OCI-LY3 (cell line): Measurements from ENCODE around the gene PRKCE.
"Not testable (repeated sequence)": the region's sequence is repeated elsewhere in the genome, so short reads cannot be mapped to it uniquely, and the experiment has no call there.

Experiments
- H2AFZ ChIP-seq: fragments of 200-600, 300-600 bp; shearing (Covaris generic); 2 replicates; pipeline ENCODE4 v1.6.0; 2014; ENCODE audit warnings: antibody characterized with exemption, low read depth, low read length
- H3K27ac ChIP-seq: fragments of 200-600, 300-600 bp; sonication (generic); 2 replicates; pipeline ENCODE4 v1.5.1; 2014; ENCODE audit warnings: mild to moderate bottlenecking, low read length, moderate library complexity, mixed read lengths
- H3K27me3 ChIP-seq: fragments of 200-600, 300-600 bp; sonication (generic); 2 replicates; pipeline ENCODE4 v1.6.1; 2014; ENCODE audit warnings: low read depth, low read length, mixed read lengths
- H3K36me3 ChIP-seq: fragments of 200-600, 300-600 bp; sonication (generic); replicated peaks from 2 replicates; pipeline ENCODE3; 2014; ENCODE audit warnings: low read depth, low read length, mixed read lengths
- H3K4me1 ChIP-seq: fragments of 300-600, 200-600 bp; sonication (generic); 2 replicates; pipeline ENCODE4 v1.6.1; 2014; ENCODE audit warnings: low read length, mixed read lengths
- H3K4me2 ChIP-seq: fragments of 200-600, 300-600 bp; sonication (generic); 2 replicates; pipeline ENCODE4 v1.6.1; 2014; ENCODE audit warnings: low read length, mixed read lengths
- H3K4me3 ChIP-seq: fragments of 300-600, 200-600 bp; sonication (generic); 2 replicates; pipeline ENCODE4 v1.5.1; 2014; ENCODE audit warnings: antibody characterized with exemption, mild to moderate bottlenecking, low read length, moderate library complexity
- H3K79me2 ChIP-seq: fragments of 300-600, 200-600 bp; shearing (Covaris generic); 2 replicates; pipeline ENCODE4 v1.6.1; 2014; ENCODE audit warnings: mild to moderate bottlenecking, low read length, mixed read lengths
- H3K9ac ChIP-seq: fragments of 300-600, 200-600 bp; shearing (Covaris generic); 2 replicates; pipeline ENCODE4 v1.6.0; 2014; ENCODE audit warnings: mild to moderate bottlenecking, low read length, moderate library complexity
- H3K9me3 ChIP-seq: fragments of 200-600, 300-600 bp; shearing (Covaris generic); 2 replicates; pipeline ENCODE4 v1.6.1; 2014; ENCODE audit warnings: low read length, mixed read lengths; ENCODE audit not compliant: insufficient read depth
- H4K20me1 ChIP-seq: fragments of 200-600, 300-600 bp; sonication (generic); 2 replicates; pipeline ENCODE4 v1.6.1; 2016; ENCODE audit warnings: low read length, mixed read lengths; ENCODE audit not compliant: insufficient read depth
- EZH2phosphoT487 ChIP-seq: fragments of 200-600 bp; shearing (Covaris generic); IDR thresholded peaks from 2 replicates; pipeline ENCODE4 v1.6.1; 2018; ENCODE audit warnings: antibody characterized with exemption, mixed run types, low read depth
- TF ChIP-seq, protein P1 (sequence below): fragments of 200-600, 300-600 bp; sonication (generic); IDR thresholded peaks from 2 replicates; pipeline ENCODE4 v1.5.1; 2014; ENCODE audit warnings: antibody characterized with exemption, low read length, low read depth

PRKCE gene

DNA sequence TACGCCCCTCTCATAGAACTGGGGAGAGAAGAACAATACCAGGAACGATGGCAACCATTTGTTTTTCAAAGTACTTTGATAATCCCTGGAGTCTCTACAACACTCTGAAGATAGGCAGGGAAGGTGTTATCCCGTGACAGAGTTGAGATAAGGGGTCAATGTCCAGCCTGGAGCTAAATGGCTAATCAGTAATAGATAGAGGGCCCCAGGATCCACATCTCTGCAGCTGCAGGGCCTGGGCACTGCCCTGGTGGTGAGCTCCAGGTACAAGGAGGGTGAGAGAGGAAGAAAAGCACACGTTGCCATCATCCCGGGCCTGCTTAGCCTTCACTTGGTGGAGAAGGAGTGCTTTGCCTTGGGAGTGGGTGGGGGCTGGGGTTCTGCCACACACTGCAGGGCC, 260.6 kb downstream of the PRKCE start:
- Histone ChIP-seq H3K4me1 (peaks cover 26% of the 10 kb centered on the region), H4K20me1 (no peaks in the 10 kb centered on the region)
- no peak for TF ChIP-seq EZH2phosphoT487
- TF ChIP-seq, protein P1, sequence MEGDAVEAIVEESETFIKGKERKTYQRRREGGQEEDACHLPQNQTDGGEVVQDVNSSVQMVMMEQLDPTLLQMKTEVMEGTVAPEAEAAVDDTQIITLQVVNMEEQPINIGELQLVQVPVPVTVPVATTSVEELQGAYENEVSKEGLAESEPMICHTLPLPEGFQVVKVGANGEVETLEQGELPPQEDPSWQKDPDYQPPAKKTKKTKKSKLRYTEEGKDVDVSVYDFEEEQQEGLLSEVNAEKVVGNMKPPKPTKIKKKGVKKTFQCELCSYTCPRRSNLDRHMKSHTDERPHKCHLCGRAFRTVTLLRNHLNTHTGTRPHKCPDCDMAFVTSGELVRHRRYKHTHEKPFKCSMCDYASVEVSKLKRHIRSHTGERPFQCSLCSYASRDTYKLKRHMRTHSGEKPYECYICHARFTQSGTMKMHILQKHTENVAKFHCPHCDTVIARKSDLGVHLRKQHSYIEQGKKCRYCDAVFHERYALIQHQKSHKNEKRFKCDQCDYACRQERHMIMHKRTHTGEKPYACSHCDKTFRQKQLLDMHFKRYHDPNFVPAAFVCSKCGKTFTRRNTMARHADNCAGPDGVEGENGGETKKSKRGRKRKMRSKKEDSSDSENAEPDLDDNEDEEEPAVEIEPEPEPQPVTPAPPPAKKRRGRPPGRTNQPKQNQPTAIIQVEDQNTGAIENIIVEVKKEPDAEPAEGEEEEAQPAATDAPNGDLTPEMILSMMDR = no peak

DNA sequence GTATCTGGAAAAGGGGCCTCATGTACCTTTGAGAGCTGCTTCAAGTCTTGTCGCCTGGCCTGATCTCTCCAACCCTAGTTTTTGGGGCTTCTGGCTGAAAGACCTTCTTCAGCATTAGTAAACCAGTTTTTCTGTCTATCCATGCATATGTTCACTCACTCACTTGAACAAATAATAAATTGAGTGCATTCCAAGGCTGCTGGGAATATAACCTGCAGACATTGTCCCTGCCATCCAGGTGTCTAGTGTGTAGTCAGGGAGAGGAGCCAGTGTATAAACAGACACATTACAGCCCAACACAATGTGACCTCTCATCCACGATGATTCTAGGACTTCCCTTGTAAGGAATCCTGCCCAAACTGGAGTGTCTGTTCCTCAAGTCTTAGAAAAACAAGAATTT, 262.1 kb downstream of the PRKCE start:
- Histone ChIP-seq H3K79me2 (no peaks in the 10 kb centered on the region), H3K9ac (no peak overlapping the region), H4K20me1 (no peaks in the 10 kb centered on the region), H3K27me3 (no peaks in the 10 kb centered on the region), H3K36me3 (no peaks in the 10 kb centered on the region), H2AFZ (no peak overlapping the region), H3K9me3 (no peaks in the 10 kb centered on the region), H3K4me1 (peaks cover 26% of the 10 kb centered on the region), H3K4me2 (no peak overlapping the region), H3K27ac (no peak overlapping the region), H3K4me3 (no peak overlapping the region)
- TF ChIP-seq EZH2phosphoT487 = no peak
- TF ChIP-seq, protein P1 = no peak

More for the DNA sequence above, 260.6 kb downstream of the PRKCE start:
- Histone ChIP-seq H3K27me3 (no peaks in the 10 kb centered on the region), H3K4me2 (no peak overlapping the region), H3K36me3 (no peaks in the 10 kb centered on the region), H3K9me3 (no peaks in the 10 kb centered on the region), H3K9ac (no peak overlapping the region), H2AFZ (no peak overlapping the region), H3K27ac (no peak overlapping the region), H3K4me3 (no peak overlapping the region), H3K79me2 (no peaks in the 10 kb centered on the region)

DNA sequence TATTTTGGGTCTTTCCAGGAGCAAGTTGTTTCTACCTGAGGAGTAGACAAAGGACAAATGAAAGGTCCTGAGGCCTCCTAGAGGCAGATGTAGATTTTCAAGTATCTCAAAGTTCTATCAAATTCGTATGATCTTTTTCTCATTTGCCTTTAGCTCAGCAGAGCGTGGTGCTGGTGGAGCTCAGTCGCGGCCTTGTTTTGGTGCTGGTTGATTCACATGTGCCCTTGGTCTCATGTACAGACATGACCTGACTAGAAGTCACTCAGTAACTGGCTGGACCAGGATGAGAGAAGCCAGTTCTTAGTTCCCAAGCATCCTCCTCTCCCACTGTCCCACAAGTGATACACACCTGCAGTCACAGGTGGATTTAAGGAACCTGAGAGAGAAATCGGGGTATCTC, 264.0 kb downstream of the PRKCE start:
- peaks cover 15% of the 10 kb centered on the region for H3K4me1 ChIP-seq
- no peak overlapping the region for H3K27ac ChIP-seq
- H3K27me3 ChIP-seq = no peaks in the 10 kb centered on the region
- H3K4me3 ChIP-seq = no peak overlapping the region
- no peak overlapping the region for H3K9ac ChIP-seq
- no peak overlapping the region for H3K4me2 ChIP-seq
- no peak for TF ChIP-seq EZH2phosphoT487
- TF ChIP-seq, protein P1 = peak; percentile 21; the same call in 1 of the 2 replicates
- no peak overlapping the region for H2AFZ ChIP-seq
- no peaks in the 10 kb centered on the region for H3K79me2 ChIP-seq
- H4K20me1 ChIP-seq = no peaks in the 10 kb centered on the region
- no peaks in the 10 kb centered on the region for H3K9me3 ChIP-seq
- no peaks in the 10 kb centered on the region for H3K36me3 ChIP-seq

DNA sequence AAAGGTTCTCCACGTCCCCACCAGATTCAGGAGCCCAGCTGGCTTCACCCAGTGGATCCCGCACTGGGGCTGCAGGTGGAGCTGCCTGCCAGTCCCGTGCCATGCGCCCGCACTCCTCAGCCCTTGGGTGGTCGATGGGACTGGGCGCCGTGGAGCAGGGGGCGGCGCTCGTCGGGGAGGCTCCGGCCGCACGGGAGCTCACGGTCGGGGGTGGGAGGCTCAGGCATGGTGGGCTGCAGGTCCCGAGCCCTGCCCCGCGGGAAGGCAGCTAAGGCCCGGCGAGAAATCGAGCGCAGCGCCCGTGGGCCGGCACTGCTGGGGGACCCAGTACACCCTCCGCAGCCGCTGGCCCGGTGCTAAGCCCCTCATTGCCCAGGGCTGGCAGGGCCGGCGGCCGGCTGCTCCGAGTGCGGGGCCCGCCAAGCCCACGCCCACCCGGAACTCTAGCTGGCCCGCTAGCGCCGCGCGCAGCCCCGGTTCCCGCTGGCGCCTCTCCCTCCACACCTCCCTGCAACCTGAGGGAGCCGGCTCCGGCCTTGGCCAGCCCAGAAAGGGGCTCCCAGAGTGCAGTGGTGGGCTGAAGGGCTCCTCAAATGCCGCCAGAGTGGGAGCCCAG, 266.2 kb downstream of the PRKCE start:
- not testable (repeated sequence) for H3K4me1 ChIP-seq, H3K36me3 ChIP-seq, H3K9me3 ChIP-seq, H3K27ac ChIP-seq, H3K4me3 ChIP-seq, H3K27me3 ChIP-seq, H2AFZ ChIP-seq, H3K79me2 ChIP-seq, H4K20me1 ChIP-seq, H3K4me2 ChIP-seq, H3K9ac ChIP-seq
